ENCODE data around the gene MYRIP. TPM values are rescaled to one million over a fixed set of nuclear protein-coding genes. Genes with fewer than 3 reads are reported as not detected.

MYRIP gene
- polyA plus RNA-seq, 3 donors, result not detected

DNA sequence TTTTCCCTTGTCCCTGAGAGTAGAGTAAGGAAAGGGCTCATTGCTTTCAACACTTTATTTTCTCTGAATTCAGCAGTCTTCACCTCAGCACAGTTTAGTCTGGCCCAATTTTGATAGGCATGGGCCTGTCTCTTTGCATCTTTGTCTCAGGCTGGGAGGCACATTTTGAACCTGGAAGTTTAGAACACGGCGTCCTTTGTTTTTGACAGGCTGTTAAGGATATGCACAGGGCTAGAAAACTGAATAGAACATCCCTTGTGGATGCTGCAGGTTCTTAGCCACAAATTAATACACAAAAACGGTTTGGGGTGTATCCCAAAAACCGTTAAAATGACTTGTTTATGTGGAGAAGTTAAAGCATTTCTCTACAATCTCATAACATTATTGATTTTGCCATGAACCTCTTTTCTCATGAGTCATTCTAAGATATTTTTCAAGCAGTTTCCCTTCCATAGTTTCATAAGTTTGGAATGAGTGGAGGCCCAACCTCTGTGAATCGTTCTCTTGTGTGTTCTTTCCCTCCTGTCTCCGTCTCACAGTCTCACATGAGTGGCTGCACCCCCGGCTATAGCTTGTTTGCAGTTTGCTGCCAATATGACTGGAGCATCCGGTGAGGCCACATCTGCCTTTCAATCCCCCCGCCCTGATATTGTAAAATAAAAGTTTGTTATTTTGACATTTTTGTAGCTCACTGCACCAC, 307.2 kb downstream of the MYRIP start:
- TF ChIP-seq, protein P1, sequence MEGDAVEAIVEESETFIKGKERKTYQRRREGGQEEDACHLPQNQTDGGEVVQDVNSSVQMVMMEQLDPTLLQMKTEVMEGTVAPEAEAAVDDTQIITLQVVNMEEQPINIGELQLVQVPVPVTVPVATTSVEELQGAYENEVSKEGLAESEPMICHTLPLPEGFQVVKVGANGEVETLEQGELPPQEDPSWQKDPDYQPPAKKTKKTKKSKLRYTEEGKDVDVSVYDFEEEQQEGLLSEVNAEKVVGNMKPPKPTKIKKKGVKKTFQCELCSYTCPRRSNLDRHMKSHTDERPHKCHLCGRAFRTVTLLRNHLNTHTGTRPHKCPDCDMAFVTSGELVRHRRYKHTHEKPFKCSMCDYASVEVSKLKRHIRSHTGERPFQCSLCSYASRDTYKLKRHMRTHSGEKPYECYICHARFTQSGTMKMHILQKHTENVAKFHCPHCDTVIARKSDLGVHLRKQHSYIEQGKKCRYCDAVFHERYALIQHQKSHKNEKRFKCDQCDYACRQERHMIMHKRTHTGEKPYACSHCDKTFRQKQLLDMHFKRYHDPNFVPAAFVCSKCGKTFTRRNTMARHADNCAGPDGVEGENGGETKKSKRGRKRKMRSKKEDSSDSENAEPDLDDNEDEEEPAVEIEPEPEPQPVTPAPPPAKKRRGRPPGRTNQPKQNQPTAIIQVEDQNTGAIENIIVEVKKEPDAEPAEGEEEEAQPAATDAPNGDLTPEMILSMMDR (IDR thresholded peaks at IDR 0.05), result no peak

DNA sequence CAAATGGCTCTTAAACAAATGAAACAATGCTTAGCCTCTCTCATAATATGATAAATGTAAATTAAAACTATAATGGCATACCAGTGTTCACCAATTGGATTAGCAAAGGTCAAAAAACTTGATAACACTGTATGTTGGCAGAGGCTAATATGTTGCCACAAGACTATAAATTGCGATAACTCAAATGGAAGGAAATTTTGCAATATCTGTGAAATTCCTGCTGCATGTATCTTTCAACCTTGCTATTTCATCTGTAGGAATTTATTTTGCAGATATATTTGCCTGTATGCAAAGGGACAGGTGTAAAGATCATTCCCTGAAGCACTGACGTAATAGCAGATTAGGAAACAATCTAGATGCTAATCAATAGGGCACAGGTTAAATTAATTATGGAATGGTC, 308.7 kb downstream of the MYRIP start:
- Histone ChIP-seq H3K4me1 (ENCODE audit: control insufficient read depth in 1 of 2, insufficient read depth in 2 of 2, low read length in 2 of 2) (no peaks in the 10 kb centered on the region), H3K27me3 (ENCODE audit: control insufficient read depth in 2 of 2, insufficient read depth in 2 of 2, low read length in 2 of 2) (no peaks in the 10 kb centered on the region), H3K36me3 (replicated peaks in 1 of 2; ENCODE audit: control insufficient read depth in 1 of 2, insufficient read depth in 2 of 2, low read length in 2 of 2) (no peaks in the 10 kb centered on the region), H4K20me1 (ENCODE audit: insufficient read depth, low read length) (no peaks in the 10 kb centered on the region), H3K79me2 (ENCODE audit: insufficient read depth, low read length) (no peaks in the 10 kb centered on the region), H3K9me3 (replicated peaks in 1 of 2; ENCODE audit: control insufficient read depth in 1 of 2, insufficient read depth in 1 of 2, low read length in 2 of 2) (no peaks in the 10 kb centered on the region), H3K4me3 (replicated peaks in 1 of 3; ENCODE audit: low read depth in 2 of 3, low read length in 3 of 3) (no peak overlapping the region), H3K27ac (ENCODE audit: low read depth in 1 of 2, low read length in 2 of 2) (no peak overlapping the region), H3K9ac (ENCODE audit: insufficient read depth, low read length, poor library complexity, severe bottlenecking) (no peak overlapping the region), H2AFZ (ENCODE audit: insufficient read depth, low read depth, low read length, poor library complexity, severe bottlenecking) (no peak overlapping the region), H3K4me2 (replicated peaks; ENCODE audit: extremely low read depth, low read length, poor library complexity, severe bottlenecking) (no peak overlapping the region)
- Mint-ChIP-seq H3K27ac (no peak overlapping the region), H3K36me3 (no peaks in the 10 kb centered on the region), H3K4me1 (no peaks in the 10 kb centered on the region), H3K9me3 (peaks cover 0 to 5% (median 2%) of the 10 kb centered on the region in 7 donors), H3K4me3 (no peak overlapping the region), H3K27me3 (ENCODE audit: low read depth in 3 of 3) (peaks cover 0 to 2% (median 0%) of the 10 kb centered on the region in 3 donors)
- WGBS (ENCODE audit: insufficient coverage), result no CpG with 5 or more reads among the region's 2 CpGs
- DNase-seq, result no peak
- TF ChIP-seq, protein P1 (IDR thresholded peaks at IDR 0.05), result no peak
- intact Hi-C loops (cut with micrococcal nuclease), result no loop called here

More for the DNA sequence above, 307.2 kb downstream of the MYRIP start:
- no peaks in the 10 kb centered on the region for H3K36me3 Mint-ChIP-seq
- no peaks in the 10 kb centered on the region for H3K27me3 ChIP-seq (ENCODE audit: control insufficient read depth in 2 of 2, insufficient read depth in 2 of 2, low read length in 2 of 2)
- H2AFZ ChIP-seq (ENCODE audit: insufficient read depth, low read depth, low read length, poor library complexity, severe bottlenecking), result no peak overlapping the region
- no peaks in the 10 kb centered on the region for H3K79me2 ChIP-seq (ENCODE audit: insufficient read depth, low read length)
- no peaks in the 10 kb centered on the region for H3K4me1 Mint-ChIP-seq
- H3K4me3 Mint-ChIP-seq, result no peak overlapping the region
- no peak overlapping the region for H3K27ac Mint-ChIP-seq
- no peak overlapping the region for H3K27ac ChIP-seq (ENCODE audit: low read depth in 1 of 2, low read length in 2 of 2)
- H3K4me3 ChIP-seq (replicated peaks in 1 of 3; ENCODE audit: low read depth in 2 of 3, low read length in 3 of 3), result no peak overlapping the region
- H3K4me2 ChIP-seq (replicated peaks; ENCODE audit: extremely low read depth, low read length, poor library complexity, severe bottlenecking), result no peak overlapping the region
- H3K27me3 Mint-ChIP-seq (ENCODE audit: low read depth in 3 of 3), result peaks cover 0 to 2% (median 0%) of the 10 kb centered on the region in 3 donors
- no peaks in the 10 kb centered on the region for H3K4me1 ChIP-seq (ENCODE audit: control insufficient read depth in 1 of 2, insufficient read depth in 2 of 2, low read length in 2 of 2)
- WGBS (ENCODE audit: insufficient coverage), result 100% methylated on average over 4 of the region's 9 CpGs
- no peaks in the 10 kb centered on the region for H4K20me1 ChIP-seq (ENCODE audit: insufficient read depth, low read length)
- no peaks in the 10 kb centered on the region for H3K9me3 ChIP-seq (replicated peaks in 1 of 2; ENCODE audit: control insufficient read depth in 1 of 2, insufficient read depth in 1 of 2, low read length in 2 of 2)
- H3K36me3 ChIP-seq (replicated peaks in 1 of 2; ENCODE audit: control insufficient read depth in 1 of 2, insufficient read depth in 2 of 2, low read length in 2 of 2), result no peaks in the 10 kb centered on the region
- no peak overlapping the region for H3K9ac ChIP-seq (ENCODE audit: insufficient read depth, low read length, poor library complexity, severe bottlenecking)
- H3K9me3 Mint-ChIP-seq, result peaks cover 0 to 6% (median 2%) of the 10 kb centered on the region in 7 donors
- intact Hi-C loops (cut with micrococcal nuclease), result no loop called here
- no peak for DNase-seq
